Measurements from ENCODE around the gene THEMIS. TPM values are rescaled to one million over a fixed set of nuclear protein-coding genes. Genes with fewer than 3 reads are reported as not detected.
"Not testable (repeated sequence)": the region's sequence is repeated elsewhere in the genome, so short reads cannot be mapped to it uniquely, and the experiment has no call there.

The THEMIS gene
- total RNA-seq, 1 experiment from 2014 or later, result 0.05 TPM

- Histone ChIP-seq H3K4me3 (ENCODE audit: low read depth in 2 of 2, low read length in 2 of 2) (no peak overlapping the region), H3K36me3 (ENCODE audit: control insufficient read depth, insufficient read depth, low read length) (no peaks in the 10 kb centered on the region), H3K4me1 (ENCODE audit: control insufficient read depth, insufficient read depth, low read length) (no peaks in the 10 kb centered on the region), H3K27me3 (ENCODE audit: control insufficient read depth, insufficient read depth, low read length) (no peaks in the 10 kb centered on the region), H3K27ac (ENCODE audit: low read length) (no peak overlapping the region), H3K9me3 (ENCODE audit: control insufficient read depth, insufficient read depth, low read depth, low read length) (no peaks in the 10 kb centered on the region)
- ATAC-seq (no peak), DNase-seq (ENCODE audit: low read depth, low spot score) (no peak)
- POLR2A ChIA-PET, result no interaction called here
- CTCF ChIA-PET, result no interaction called here
- TF ChIP-seq POLR2AphosphoS5 (IDR thresholded peaks at IDR 0.05; ENCODE audit: low read depth, low read length) (no peak), SIN3A (IDR thresholded peaks at IDR 0.05; ENCODE audit: borderline replicate concordance, insufficient read depth, low read depth, low read length) (no peak), TCF7L2 (IDR thresholded peaks at IDR 0.05; ENCODE audit: low read depth, low read length) (no peak), CTCF (IDR thresholded peaks at IDR 0.05) (no peak)
- TF ChIP-seq, protein P1, sequence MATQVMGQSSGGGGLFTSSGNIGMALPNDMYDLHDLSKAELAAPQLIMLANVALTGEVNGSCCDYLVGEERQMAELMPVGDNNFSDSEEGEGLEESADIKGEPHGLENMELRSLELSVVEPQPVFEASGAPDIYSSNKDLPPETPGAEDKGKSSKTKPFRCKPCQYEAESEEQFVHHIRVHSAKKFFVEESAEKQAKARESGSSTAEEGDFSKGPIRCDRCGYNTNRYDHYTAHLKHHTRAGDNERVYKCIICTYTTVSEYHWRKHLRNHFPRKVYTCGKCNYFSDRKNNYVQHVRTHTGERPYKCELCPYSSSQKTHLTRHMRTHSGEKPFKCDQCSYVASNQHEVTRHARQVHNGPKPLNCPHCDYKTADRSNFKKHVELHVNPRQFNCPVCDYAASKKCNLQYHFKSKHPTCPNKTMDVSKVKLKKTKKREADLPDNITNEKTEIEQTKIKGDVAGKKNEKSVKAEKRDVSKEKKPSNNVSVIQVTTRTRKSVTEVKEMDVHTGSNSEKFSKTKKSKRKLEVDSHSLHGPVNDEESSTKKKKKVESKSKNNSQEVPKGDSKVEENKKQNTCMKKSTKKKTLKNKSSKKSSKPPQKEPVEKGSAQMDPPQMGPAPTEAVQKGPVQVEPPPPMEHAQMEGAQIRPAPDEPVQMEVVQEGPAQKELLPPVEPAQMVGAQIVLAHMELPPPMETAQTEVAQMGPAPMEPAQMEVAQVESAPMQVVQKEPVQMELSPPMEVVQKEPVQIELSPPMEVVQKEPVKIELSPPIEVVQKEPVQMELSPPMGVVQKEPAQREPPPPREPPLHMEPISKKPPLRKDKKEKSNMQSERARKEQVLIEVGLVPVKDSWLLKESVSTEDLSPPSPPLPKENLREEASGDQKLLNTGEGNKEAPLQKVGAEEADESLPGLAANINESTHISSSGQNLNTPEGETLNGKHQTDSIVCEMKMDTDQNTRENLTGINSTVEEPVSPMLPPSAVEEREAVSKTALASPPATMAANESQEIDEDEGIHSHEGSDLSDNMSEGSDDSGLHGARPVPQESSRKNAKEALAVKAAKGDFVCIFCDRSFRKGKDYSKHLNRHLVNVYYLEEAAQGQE (IDR thresholded peaks at IDR 0.05; ENCODE audit: insufficient read depth in 1 of 2, low read depth in 2 of 2, low read length in 1 of 2), result no peak
- in situ Hi-C loops (cut with HindIII; ENCODE audit: low pct_unique_long_range_greater_than_20kb, low sequenced_read_pairs) (no loop called here), intact Hi-C loops (cut with micrococcal nuclease; ENCODE audit: unreplicated experiment) (no loop called here)
- BruUV-seq (replicated peaks), result no TSS peak
These were observed 14.3 kb downstream of the THEMIS start for GRCh38 chr6:127886603-127887002.

DNA sequence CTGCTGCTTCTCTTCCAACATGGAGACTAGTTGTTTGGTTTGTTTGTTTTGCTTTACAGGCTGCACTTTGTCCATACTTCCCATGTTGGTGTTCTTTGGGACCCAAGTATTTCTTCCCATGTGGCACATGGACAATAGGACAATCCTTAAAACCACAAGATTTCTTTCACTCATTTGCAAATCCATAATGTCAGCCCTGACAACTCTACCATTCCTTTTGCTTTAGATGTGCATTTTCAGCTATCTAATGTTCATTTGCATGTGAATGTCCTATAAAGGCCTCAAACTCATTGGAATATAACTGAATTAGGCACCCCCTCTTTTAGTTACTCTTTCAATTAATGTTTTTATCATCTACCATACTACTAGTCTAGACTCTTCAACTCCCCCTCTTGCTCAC lies 16.7 kb downstream of the THEMIS start:
- in situ Hi-C loops (cut with HindIII; ENCODE audit: low pct_unique_long_range_greater_than_20kb, low sequenced_read_pairs) (no loop called here), intact Hi-C loops (cut with micrococcal nuclease; ENCODE audit: unreplicated experiment) (no loop called here)
- DNase-seq (ENCODE audit: low read depth, low spot score), result no peak
- CTCF ChIA-PET, result no interaction called here
- Histone ChIP-seq H3K9me3 (ENCODE audit: control insufficient read depth, insufficient read depth, low read depth, low read length) (no peaks in the 10 kb centered on the region), H3K27ac (ENCODE audit: low read length) (no peak overlapping the region), H3K27me3 (ENCODE audit: control insufficient read depth, insufficient read depth, low read length) (no peaks in the 10 kb centered on the region), H3K36me3 (ENCODE audit: control insufficient read depth, insufficient read depth, low read length) (no peaks in the 10 kb centered on the region), H3K4me1 (ENCODE audit: control insufficient read depth, insufficient read depth, low read length) (no peaks in the 10 kb centered on the region), H3K4me3 (ENCODE audit: low read depth in 2 of 2, low read length in 2 of 2) (no peak overlapping the region)
- BruUV-seq (replicated peaks), result no TSS peak
- TF ChIP-seq TCF7L2 (IDR thresholded peaks at IDR 0.05; ENCODE audit: low read depth, low read length) (no peak), CTCF (IDR thresholded peaks at IDR 0.05) (no peak), POLR2AphosphoS5 (IDR thresholded peaks at IDR 0.05; ENCODE audit: low read depth, low read length) (no peak), SIN3A (IDR thresholded peaks at IDR 0.05; ENCODE audit: borderline replicate concordance, insufficient read depth, low read depth, low read length) (no peak)
- TF ChIP-seq, protein P1 (IDR thresholded peaks at IDR 0.05; ENCODE audit: insufficient read depth in 1 of 2, low read depth in 2 of 2, low read length in 1 of 2), result no peak
- no peak for ATAC-seq
- POLR2A ChIA-PET, result no interaction called here

GRCh38 chr6:127881949-127882348 lies 18.9 kb downstream of the THEMIS start:
- BruUV-seq (replicated peaks); ATAC-seq; H3K27me3 ChIP-seq (ENCODE audit: control insufficient read depth, insufficient read depth, low read length); POLR2A ChIA-PET; H3K4me3 ChIP-seq (ENCODE audit: low read depth in 2 of 2, low read length in 2 of 2); H3K36me3 ChIP-seq (ENCODE audit: control insufficient read depth, insufficient read depth, low read length); H3K27ac ChIP-seq (ENCODE audit: low read length); H3K9me3 ChIP-seq (ENCODE audit: control insufficient read depth, insufficient read depth, low read depth, low read length); DNase-seq (ENCODE audit: low read depth, low spot score); H3K4me1 ChIP-seq (ENCODE audit: control insufficient read depth, insufficient read depth, low read length); intact Hi-C loops (cut with micrococcal nuclease; ENCODE audit: unreplicated experiment); CTCF ChIA-PET; in situ Hi-C loops (cut with HindIII; ENCODE audit: low pct_unique_long_range_greater_than_20kb, low sequenced_read_pairs): not testable (repeated sequence)

All from Panc1 (cell line).